CD8-positive, alpha-beta memory T cell (primary cell): ENCODE results near the gene GLIPR1L2. TPM values are rescaled to one million over a fixed set of nuclear protein-coding genes. Genes with fewer than 3 reads are reported as not detected.

Experiments
- CTCF ChIA-PET: fragments of 350-600 bp; sonication (Branson Sonifier 250); formaldehyde crosslinking; loops from one replicate; lab custom pipeline; 2021; ENCODE audit warnings: antibody characterized with exemption; lab: Charles Lee
- POLR2A ChIA-PET: fragments of 350-600 bp; sonication (Branson Sonifier 250); formaldehyde crosslinking; loops from one replicate; lab custom pipeline; 2021; ENCODE audit warnings: antibody characterized with exemption; lab: Charles Lee
- DNase-seq, 5 donors: peaks; one replicate each; pipeline versions ENCODE4 v3.0.0 to v3.0.0-alpha.2; 2020 to 2022; ENCODE audit warnings: mixed read lengths in 1 of 5
- H3K27ac ChIP-seq: one replicate; pipeline ENCODE4 v1.7.0; 2013; ENCODE audit warnings: low read depth, mild to moderate bottlenecking, low read length, moderate library complexity
- H3K27me3 ChIP-seq: 2 replicates; pipeline ENCODE4 v1.7.0; 2013; ENCODE audit warnings: low read length, mild to moderate bottlenecking; ENCODE audit not compliant: insufficient read depth, poor library complexity, severe bottlenecking
- H3K36me3 ChIP-seq: 2 replicates; pipeline ENCODE4 v1.7.0; 2013; ENCODE audit warnings: mild to moderate bottlenecking, low read length, moderate library complexity; ENCODE audit not compliant: insufficient read depth
- H3K4me1 ChIP-seq: 2 replicates; pipeline ENCODE4 v1.7.0; 2013; ENCODE audit warnings: mild to moderate bottlenecking, low read length, moderate library complexity; ENCODE audit not compliant: insufficient read depth
- H3K4me3 ChIP-seq: 2 replicates; pipeline ENCODE4 v1.7.0; 2013; ENCODE audit warnings: mild to moderate bottlenecking, low read length
- H3K9me3 ChIP-seq: 2 replicates; pipeline ENCODE4 v1.7.0; 2013; ENCODE audit warnings: mild to moderate bottlenecking, low read length
- H3K27ac Mint-ChIP-seq, 8 donors: one replicate each; pipeline ENCODE4 v1.8.0; 2020 to 2021; ENCODE audit warnings: mixed read lengths in 8 of 8, mild to moderate bottlenecking in 6 of 8, inconsistent platforms in 3 of 8, moderate library complexity in 3 of 8
- H3K27me3 Mint-ChIP-seq, 2 donors: one replicate each; pipeline ENCODE4 v1.8.0; 2020 to 2021; ENCODE audit warnings: mixed read lengths in 2 of 2, mild to moderate bottlenecking in 1 of 2, moderate library complexity in 1 of 2
- H3K36me3 Mint-ChIP-seq, 3 donors: one replicate each; pipeline ENCODE4 v1.8.0; 2020 to 2021; ENCODE audit warnings: mixed read lengths in 3 of 3, inconsistent platforms in 1 of 3, mild to moderate bottlenecking in 1 of 3
- H3K4me1 Mint-ChIP-seq, 3 donors: one replicate each; pipeline ENCODE4 v1.8.0; 2020 to 2021; ENCODE audit warnings: mixed read lengths in 3 of 3, inconsistent platforms in 1 of 3, mild to moderate bottlenecking in 1 of 3
- H3K4me3 Mint-ChIP-seq, 7 donors: one replicate each; pipeline ENCODE4 v1.8.0; 2020 to 2021; ENCODE audit warnings: mixed read lengths in 7 of 7, mild to moderate bottlenecking in 6 of 7, moderate library complexity in 4 of 7, inconsistent platforms in 2 of 7
- H3K9me3 Mint-ChIP-seq, 5 donors: one replicate each; pipeline ENCODE4 v1.8.0; 2020 to 2022; ENCODE audit warnings: mixed read lengths in 5 of 5, mild to moderate bottlenecking in 3 of 5, moderate library complexity in 2 of 5, inconsistent platforms in 1 of 5
- polyA plus RNA-seq: library from polyadenylated mRNA; unstranded; fragments of 300-500 nt; fragmentation: Illumina TruSeq; gene quantifications from one replicate; pipeline ENCODE4 v1.2.3, GENCODE V29; 2021
- total RNA-seq, 2 experiments: library from RNA; stranded (reverse); gene quantifications; one replicate each; pipeline ENCODE4 v1.2.3, GENCODE V29; 2021

GLIPR1L2 gene
- total and polyA plus RNA-seq, 3 experiments from 2014 or later, result 0.92 TPM; not detected in 2

DNA sequence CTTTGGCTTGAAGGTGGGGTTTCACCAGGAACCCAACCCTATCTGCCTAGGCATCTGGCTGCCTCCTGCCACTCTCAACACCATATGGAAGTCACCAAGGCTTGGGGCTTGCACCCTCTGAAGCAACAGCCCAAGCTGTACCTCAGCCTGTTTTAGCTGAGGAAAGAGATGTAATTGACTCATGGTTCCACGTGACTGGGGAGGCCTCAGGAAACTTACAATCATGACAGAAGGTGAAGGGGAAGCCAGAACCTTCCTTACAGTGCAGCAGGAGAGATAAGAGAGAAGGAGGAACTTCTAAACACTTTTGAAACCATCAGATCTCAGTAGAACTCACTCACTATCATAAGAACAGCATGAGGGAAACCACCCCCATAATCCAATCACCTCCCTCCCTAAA is 29.5 kb upstream of the GLIPR1L2 start:
- POLR2A ChIA-PET, result no interaction called here
- H3K27ac Mint-ChIP-seq, result peak overlapping the region in 1 of 8 donors; percentile 51
- CTCF ChIA-PET, result no interaction called here

GRCh38 chr12:75364919-75365318 is 26.0 kb upstream of the GLIPR1L2 start:
- no peak overlapping the region for H3K4me3 ChIP-seq
- H3K27me3 Mint-ChIP-seq, result no peaks in the 10 kb centered on the region
- no peaks in the 10 kb centered on the region for H3K9me3 Mint-ChIP-seq
- peaks cover 6 to 22% (median 9%) of the 10 kb centered on the region in 3 donors for H3K4me1 Mint-ChIP-seq
- H3K27ac ChIP-seq, result no peak overlapping the region
- ChIA-PET POLR2A (no interaction called here), CTCF (no interaction called here)
- H3K27me3 ChIP-seq, result no peaks in the 10 kb centered on the region
- H3K4me1 ChIP-seq, result no peaks in the 10 kb centered on the region
- H3K36me3 Mint-ChIP-seq, result peaks cover 0 to 2% (median 0%) of the 10 kb centered on the region in 3 donors
- no peak for DNase-seq
- H3K4me3 Mint-ChIP-seq, result no peak overlapping the region
- H3K9me3 ChIP-seq, result no peaks in the 10 kb centered on the region
- H3K36me3 ChIP-seq, result no peaks in the 10 kb centered on the region
- H3K27ac Mint-ChIP-seq, result no peak overlapping the region

More for the DNA sequence above, 29.5 kb upstream of the GLIPR1L2 start:
- no peak for DNase-seq
- Histone ChIP-seq H3K9me3 (no peaks in the 10 kb centered on the region), H3K4me3 (no peak overlapping the region), H3K4me1 (no peaks in the 10 kb centered on the region), H3K27ac (no peak overlapping the region), H3K27me3 (no peaks in the 10 kb centered on the region), H3K36me3 (no peaks in the 10 kb centered on the region)
- Mint-ChIP-seq H3K9me3 (no peaks in the 10 kb centered on the region), H3K36me3 (no peaks in the 10 kb centered on the region), H3K4me1 (peaks cover 6 to 17% (median 8%) of the 10 kb centered on the region in 3 donors), H3K27me3 (no peaks in the 10 kb centered on the region), H3K4me3 (no peak overlapping the region)

GRCh38 chr12:75366629-75367028 is 24.3 kb upstream of the GLIPR1L2 start:
- peaks cover 0 to 10% (median 3%) of the 10 kb centered on the region in 3 donors for H3K4me1 Mint-ChIP-seq
- no peaks in the 10 kb centered on the region for H3K36me3 ChIP-seq
- no peak overlapping the region for H3K4me3 Mint-ChIP-seq
- peaks cover 0 to 4% (median 0%) of the 10 kb centered on the region in 3 donors for H3K36me3 Mint-ChIP-seq
- CTCF ChIA-PET, result no interaction called here
- H3K4me1 ChIP-seq, result no peaks in the 10 kb centered on the region
- POLR2A ChIA-PET, result no interaction called here
- DNase-seq, result no peak
- H3K27me3 Mint-ChIP-seq, result no peaks in the 10 kb centered on the region
- H3K27ac ChIP-seq, result no peak overlapping the region
- H3K27me3 ChIP-seq, result no peaks in the 10 kb centered on the region
- H3K27ac Mint-ChIP-seq, result no peak overlapping the region
- no peak overlapping the region for H3K4me3 ChIP-seq
- no peaks in the 10 kb centered on the region for H3K9me3 ChIP-seq
- H3K9me3 Mint-ChIP-seq, result no peaks in the 10 kb centered on the region

DNA sequence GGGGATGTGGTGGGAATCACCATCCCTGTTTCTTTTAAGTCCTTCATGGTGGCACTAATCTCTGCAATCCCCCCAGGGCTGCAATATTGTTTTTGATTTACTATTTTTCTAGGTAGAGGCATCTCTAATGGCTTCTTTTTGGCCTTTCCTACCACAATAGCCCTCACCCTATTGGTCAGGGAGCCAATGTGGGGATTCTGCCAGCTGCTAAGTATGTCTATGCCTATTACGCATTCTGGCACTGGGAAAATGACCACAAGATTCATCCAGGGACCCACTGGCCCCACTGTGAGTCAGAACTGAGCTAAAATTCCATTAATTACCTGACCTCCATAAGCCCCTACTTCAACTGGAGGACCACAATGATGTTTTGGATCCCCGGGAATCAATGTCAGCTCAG is 15.9 kb upstream of the GLIPR1L2 start:
- H3K4me3 Mint-ChIP-seq, result no peak overlapping the region
- H3K27ac ChIP-seq, result no peak overlapping the region
- no peaks in the 10 kb centered on the region for H3K9me3 Mint-ChIP-seq
- H3K27me3 Mint-ChIP-seq, result peaks cover 0 to 1% of the 10 kb centered on the region in 2 donors
- H3K4me1 Mint-ChIP-seq, result peaks cover 0 to 1% (median 0%) of the 10 kb centered on the region in 3 donors
- POLR2A ChIA-PET, result no interaction called here
- CTCF ChIA-PET, result interaction anchor here (2.5 kb wide), 1 partner anchor 16 kb away, joined by 7 read pairs; the partner anchor contains the start of gene GLIPR1L2
- no peak overlapping the region for H3K4me3 ChIP-seq
- no peak for DNase-seq
- H3K36me3 ChIP-seq, result no peaks in the 10 kb centered on the region
- no peaks in the 10 kb centered on the region for H3K9me3 ChIP-seq
- no peaks in the 10 kb centered on the region for H3K27me3 ChIP-seq
- peaks cover 0 to 3% (median 2%) of the 10 kb centered on the region in 3 donors for H3K36me3 Mint-ChIP-seq
- no peaks in the 10 kb centered on the region for H3K4me1 ChIP-seq
- H3K27ac Mint-ChIP-seq, result no peak overlapping the region

DNA sequence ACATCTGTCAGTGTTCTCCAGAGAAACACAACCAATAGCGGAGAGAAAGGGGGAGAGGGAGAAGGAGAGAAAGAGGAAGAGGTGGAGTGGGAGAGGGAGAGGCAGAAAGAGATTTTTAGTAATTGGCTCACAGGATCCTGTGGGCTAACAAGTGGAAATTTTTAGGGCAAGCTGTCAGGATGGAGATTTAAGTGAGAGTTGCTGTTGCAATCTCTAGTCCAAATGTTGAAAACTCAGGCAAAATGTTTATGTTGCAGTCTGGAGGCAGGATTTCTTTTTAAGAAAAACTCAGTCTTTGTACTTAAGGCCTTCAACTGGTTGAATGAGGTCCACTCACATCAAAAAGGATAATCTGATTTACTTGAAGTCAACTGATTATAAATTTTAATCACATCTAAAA is 12.5 kb upstream of the GLIPR1L2 start:
- H3K4me3 ChIP-seq, result no peak overlapping the region
- no peaks in the 10 kb centered on the region for H3K9me3 Mint-ChIP-seq
- no peak for DNase-seq
- no peak overlapping the region for H3K27ac ChIP-seq
- H3K27me3 ChIP-seq, result no peaks in the 10 kb centered on the region
- no peak overlapping the region for H3K27ac Mint-ChIP-seq
- H3K9me3 ChIP-seq, result no peaks in the 10 kb centered on the region
- peaks cover 0 to 1% of the 10 kb centered on the region in 2 donors for H3K27me3 Mint-ChIP-seq
- H3K36me3 Mint-ChIP-seq, result peaks cover 1 to 3% (median 2%) of the 10 kb centered on the region in 3 donors
- CTCF ChIA-PET, result no interaction called here
- no peaks in the 10 kb centered on the region for H3K36me3 ChIP-seq
- POLR2A ChIA-PET, result no interaction called here
- H3K4me1 Mint-ChIP-seq, result no peaks in the 10 kb centered on the region
- H3K4me1 ChIP-seq, result no peaks in the 10 kb centered on the region
- H3K4me3 Mint-ChIP-seq, result no peak overlapping the region

DNA sequence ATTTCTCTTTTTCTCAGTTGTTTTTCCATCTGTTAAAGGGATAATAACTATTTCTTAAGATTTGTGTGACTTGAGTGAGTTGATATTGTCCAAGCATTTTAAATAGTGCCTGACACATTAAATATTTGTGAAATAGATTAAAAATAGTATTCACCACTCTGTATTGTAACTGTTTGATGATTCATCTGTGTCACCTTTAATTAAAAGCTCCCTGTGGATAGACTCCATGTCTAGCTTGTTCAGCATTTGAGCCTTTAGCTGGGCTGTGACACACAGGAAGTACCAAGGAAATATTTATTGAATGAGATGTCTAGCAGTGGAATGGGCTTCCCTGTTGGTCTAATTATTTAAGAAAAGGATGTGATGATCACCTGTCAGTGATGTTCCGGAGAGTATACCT is 1.8 kb upstream of the GLIPR1L2 start:
- peak overlapping the region; percentile 32 to 99 (median 96) for H3K27ac Mint-ChIP-seq
- no peaks in the 10 kb centered on the region for H3K27me3 Mint-ChIP-seq
- H3K4me3 Mint-ChIP-seq, result peak overlapping the region in 1 of 7 donors; percentile 89
- CTCF ChIA-PET, result no interaction called here
- peaks cover 23% of the 10 kb centered on the region for H3K4me1 ChIP-seq
- H3K9me3 ChIP-seq, result no peaks in the 10 kb centered on the region
- POLR2A ChIA-PET, result no interaction called here
- H3K4me3 ChIP-seq, result no peak overlapping the region
- H3K27ac ChIP-seq, result no peak overlapping the region
- peaks cover 0 to 4% (median 0%) of the 10 kb centered on the region in 3 donors for H3K36me3 Mint-ChIP-seq
- no peaks in the 10 kb centered on the region for H3K36me3 ChIP-seq
- DNase-seq, result no peak
- H3K9me3 Mint-ChIP-seq, result no peaks in the 10 kb centered on the region
- H3K4me1 Mint-ChIP-seq, result peaks cover 41 to 63% (median 42%) of the 10 kb centered on the region in 3 donors
- H3K27me3 ChIP-seq, result no peaks in the 10 kb centered on the region

- DNase-seq, result peak in 1 of 5 donors; percentile 3
- H3K27me3 ChIP-seq, result no peaks in the 10 kb centered on the region
- POLR2A ChIA-PET, result no interaction called here
Observed at GRCh38 chr12:75389706-75390105, 1.2 kb upstream of the GLIPR1L2 start.

DNA sequence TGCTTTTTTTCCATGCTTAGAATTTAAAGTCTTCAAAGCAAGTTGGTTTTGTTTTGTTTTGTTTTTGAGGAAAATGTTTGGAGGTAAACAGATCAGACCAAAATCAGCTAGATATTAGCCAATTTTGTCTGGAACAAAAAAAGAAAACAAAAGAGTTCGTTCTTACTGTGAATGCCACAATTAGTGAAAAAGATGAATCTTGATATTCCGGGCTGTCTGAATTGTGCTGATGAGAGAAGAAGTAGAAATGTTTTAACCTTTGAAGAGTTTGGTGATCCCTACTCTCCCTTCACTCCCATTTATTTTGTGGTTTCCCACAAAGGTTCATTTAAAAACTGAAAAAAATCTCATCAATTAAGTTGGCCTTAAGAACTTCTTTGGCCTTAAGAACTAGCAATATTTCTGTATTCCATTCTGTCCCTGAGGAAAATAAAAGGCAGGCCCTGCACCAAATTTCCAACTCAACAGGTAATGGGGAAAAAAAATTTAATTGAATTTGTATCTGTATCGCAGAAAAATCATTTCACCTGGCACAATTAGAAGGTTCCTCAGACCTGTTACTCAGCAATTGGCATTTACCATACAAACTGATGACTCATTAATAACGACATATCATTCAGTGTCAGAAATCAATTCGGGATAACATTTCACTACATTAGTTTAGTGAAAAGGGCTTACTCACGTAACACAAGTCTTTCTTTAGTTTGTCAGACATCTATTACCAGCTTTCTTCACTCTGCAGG is 562 bp upstream of the GLIPR1L2 start:
- Histone ChIP-seq H3K27me3 (no peaks in the 10 kb centered on the region), H3K9me3 (no peaks in the 10 kb centered on the region), H3K36me3 (no peaks in the 10 kb centered on the region), H3K27ac (peak overlapping the region; percentile 83), H3K4me3 (peak overlapping the region; percentile 94), H3K4me1 (peaks cover 23% of the 10 kb centered on the region)
- no peaks in the 10 kb centered on the region for H3K9me3 Mint-ChIP-seq
- no peaks in the 10 kb centered on the region for H3K27me3 Mint-ChIP-seq
- DNase-seq, result no peak
- peaks cover 0 to 4% (median 0%) of the 10 kb centered on the region in 3 donors for H3K36me3 Mint-ChIP-seq
- peak overlapping the region; percentile 89 to 96 (median 95) for H3K4me3 Mint-ChIP-seq
- CTCF ChIA-PET, result interaction anchor here (1.0 to 2.4 kb wide), 9 partner anchors 15 to 641 kb away, joined by 3 to 25 read pairs (median 7); partner anchors contain the start of genes GLIPR1, GLIPR1L1 and PHLDA1
- peaks cover 43 to 68% (median 44%) of the 10 kb centered on the region in 3 donors for H3K4me1 Mint-ChIP-seq
- POLR2A ChIA-PET, result interaction anchor here (1.1 to 1.6 kb wide), 5 partner anchors 47 to 1169 kb away, joined by 3 to 13 read pairs (median 4); partner anchors contain the start of genes GLIPR1 and KRR1
- peak overlapping the region; percentile 80 to 99 (median 97) for H3K27ac Mint-ChIP-seq

More at GRCh38 chr12:75389706-75390105, 1.2 kb upstream of the GLIPR1L2 start:
- H3K36me3 ChIP-seq, result no peaks in the 10 kb centered on the region
- CTCF ChIA-PET, result no interaction called here
- H3K9me3 Mint-ChIP-seq, result no peaks in the 10 kb centered on the region
- H3K27ac Mint-ChIP-seq, result peak overlapping the region in 7 of 8 donors; percentile 96 to 99 (median 97)
- H3K36me3 Mint-ChIP-seq, result peaks cover 0 to 4% (median 0%) of the 10 kb centered on the region in 3 donors
- no peak overlapping the region for H3K4me3 ChIP-seq
- peaks cover 41 to 66% (median 42%) of the 10 kb centered on the region in 3 donors for H3K4me1 Mint-ChIP-seq
- peaks cover 23% of the 10 kb centered on the region for H3K4me1 ChIP-seq
- H3K4me3 Mint-ChIP-seq, result peak overlapping the region in 6 of 7 donors; percentile 89 to 96 (median 96)
- H3K27me3 Mint-ChIP-seq, result no peaks in the 10 kb centered on the region
- no peaks in the 10 kb centered on the region for H3K9me3 ChIP-seq
- no peak overlapping the region for H3K27ac ChIP-seq
